Stimulated activated CD4-positive, alpha-beta T cell treated with anti-CD3 and anti-CD28 coated beads, Interleukin-2, amount 100 ng/mL, for 24 hours (primary cell): Measurements from ENCODE around the gene FLNA.
"Not testable (repeated sequence)": the region's sequence is repeated elsewhere in the genome, so short reads cannot be mapped to it uniquely, and the experiment has no call there.

ENCODE experiments used
- DNase-seq, 2 donors: peaks; one replicate each; pipeline ENCODE4 v3.0.0-alpha.2; 2020

Gene FLNA

GRCh38 chrX:154374313-154375155 is at the start of gene FLNA:
Gene FLNA (minus strand): TSS chrX:154374634. CDS start chrX:154371245, 3,389 bp downstream.
- peak in 1 of 2 donors; percentile 48 for DNase-seq

- DNase-seq = no peak
Measured at GRCh38 chrX:154420402-154420756, 45.9 kb upstream of the FLNA start.

GRCh38 chrX:154419688-154420401 is 45.4 kb upstream of the FLNA start:
- no peak for DNase-seq

GRCh38 chrX:154419189-154419588 is 44.8 kb upstream of the FLNA start:
- no peak for DNase-seq

- DNase-seq = no peak
Measured at GRCh38 chrX:154417157-154417556, 42.7 kb upstream of the FLNA start.

GRCh38 chrX:154413142-154413541 is 38.7 kb upstream of the FLNA start:
- no peak for DNase-seq

- peak in 1 of 2 donors; percentile 41 for DNase-seq
Measured at GRCh38 chrX:154412468-154412867, 38.0 kb upstream of the FLNA start.

GRCh38 chrX:154411981-154412340 is 37.5 kb upstream of the FLNA start:
- DNase-seq = peak; percentile 66 to 73

GRCh38 chrX:154409222-154409871 is 34.9 kb upstream of the FLNA start, which contains the start of gene DNASE1L1:
Gene DNASE1L1 (minus strand): TSS chrX:154409254. CDS start chrX:154405568, 3,686 bp downstream.
- DNase-seq = no peak

- no peak for DNase-seq
Measured at GRCh38 chrX:154408659-154409221, 34.3 kb upstream of the FLNA start.

GRCh38 chrX:154404625-154405192 is 30.3 kb upstream of the FLNA start:
- no peak for DNase-seq

GRCh38 chrX:154403858-154404257 is 29.4 kb upstream of the FLNA start:
- no peak for DNase-seq

GRCh38 chrX:154403192-154403591 is 28.8 kb upstream of the FLNA start:
- no peak for DNase-seq

- no peak for DNase-seq
Measured at GRCh38 chrX:154402622-154403127, 28.2 kb upstream of the FLNA start.

- DNase-seq = no peak
Measured at GRCh38 chrX:154401918-154402621, 27.6 kb upstream of the FLNA start.

- peak; percentile 38 to 44 for DNase-seq
Measured at GRCh38 chrX:154401045-154401799, 26.8 kb upstream of the FLNA start.

GRCh38 chrX:154400369-154400817 is 26.0 kb upstream of the FLNA start:
- not testable (repeated sequence) for DNase-seq

GRCh38 chrX:154399527-154400368 is 25.3 kb upstream of the FLNA start:
- DNase-seq = peak in 1 of 2 donors; percentile 35

- peak; percentile 80 to 82 for DNase-seq
Measured at GRCh38 chrX:154398668-154399526, 24.5 kb upstream of the FLNA start.
